ENCODE data around the gene SARDH. TPM values are rescaled to one million over a fixed set of nuclear protein-coding genes. Genes with fewer than 3 reads are reported as not detected.

Gene SARDH
- total RNA-seq, 2 experiments from 2014 or later, result 17.7 to 18.5 TPM

GRCh38 chr9:133649194-133649593 lies 89.0 kb downstream of the SARDH start:
- ATAC-seq (ENCODE audit: poor library complexity), result no peak
- intact Hi-C loops (cut with DNase I, micrococcal nuclease), result no loop called here
- peaks cover 6% of the 10 kb centered on the region for H3K27me3 Mint-ChIP-seq
- peaks cover 0 to 10% of the 10 kb centered on the region in 2 experiments for H3K27me3 ChIP-seq (ENCODE audit: control insufficient read depth in 1 of 2, insufficient read depth in 2 of 2, low read length in 2 of 2)
- H3K4me3 Mint-ChIP-seq, result no peak overlapping the region
- peaks cover 0 to 11% of the 10 kb centered on the region in 2 experiments for H3K9me3 ChIP-seq (ENCODE audit: control insufficient read depth in 1 of 2, insufficient read depth in 1 of 2, low read length in 2 of 2)
- no peaks in the 10 kb centered on the region for H3K9me3 Mint-ChIP-seq
- no peaks in the 10 kb centered on the region for H3K36me3 Mint-ChIP-seq (ENCODE audit: low read depth)
- no peaks in the 10 kb centered on the region for H3K36me3 ChIP-seq (ENCODE audit: insufficient read depth, low read length)
- no peak overlapping the region for H3K4me3 ChIP-seq (ENCODE audit: low read length)
- ChIA-PET POLR2A (interaction anchor here (1.0 kb wide), 1 partner anchor 21 kb away, joined by 3 read pairs; no protein-coding TSS in a partner anchor), CTCF (no interaction called here)
- DNase-seq, result no peak
- H3K27ac Mint-ChIP-seq, result no peak overlapping the region
- no peak overlapping the region for H3K27ac ChIP-seq (ENCODE audit: low read depth in 1 of 2, low read length in 2 of 2)
- no peaks in the 10 kb centered on the region for H3K4me1 ChIP-seq (ENCODE audit: insufficient read depth, low read length)
- TF ChIP-seq CTCF (IDR thresholded peaks at IDR 0.05), result no peak
- peaks cover 6% of the 10 kb centered on the region for H3K4me1 Mint-ChIP-seq (ENCODE audit: low read depth)

DNA sequence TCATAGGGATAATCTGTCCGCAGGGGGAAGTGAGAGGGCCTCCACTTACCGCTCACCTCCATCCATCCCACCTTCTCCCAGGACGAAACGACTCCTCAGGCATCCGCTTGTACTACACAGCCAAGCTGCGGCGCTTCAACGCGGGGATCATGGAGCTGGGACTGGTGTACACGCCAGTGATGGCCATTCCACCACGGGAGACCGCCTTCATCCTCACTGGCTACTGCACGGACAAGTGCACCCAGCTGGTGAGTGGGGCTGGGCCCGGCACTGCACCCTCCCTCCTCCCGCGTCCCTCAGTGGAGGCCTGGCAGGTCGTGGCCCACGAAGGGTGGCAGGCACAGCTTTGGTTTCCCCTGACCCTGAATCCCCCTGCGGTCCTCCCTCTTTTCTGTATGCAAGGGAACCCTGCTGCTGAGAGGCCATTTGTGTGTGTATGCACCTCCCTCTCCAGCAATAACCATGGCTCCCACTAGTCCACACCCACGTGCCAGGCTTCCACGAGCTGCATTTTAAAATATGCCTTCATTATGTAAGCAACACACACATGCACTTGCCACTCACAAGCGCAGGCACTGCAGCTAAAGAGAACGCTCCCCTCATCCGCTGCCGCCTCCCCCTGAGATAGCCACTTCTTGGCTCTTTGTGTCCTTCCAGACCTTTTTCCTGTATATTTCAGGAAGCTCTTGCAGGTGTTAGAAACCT lies 90.2 kb downstream of the SARDH start:
- no peak overlapping the region for H3K27ac Mint-ChIP-seq
- CTCF ChIA-PET, result no interaction called here

DNA sequence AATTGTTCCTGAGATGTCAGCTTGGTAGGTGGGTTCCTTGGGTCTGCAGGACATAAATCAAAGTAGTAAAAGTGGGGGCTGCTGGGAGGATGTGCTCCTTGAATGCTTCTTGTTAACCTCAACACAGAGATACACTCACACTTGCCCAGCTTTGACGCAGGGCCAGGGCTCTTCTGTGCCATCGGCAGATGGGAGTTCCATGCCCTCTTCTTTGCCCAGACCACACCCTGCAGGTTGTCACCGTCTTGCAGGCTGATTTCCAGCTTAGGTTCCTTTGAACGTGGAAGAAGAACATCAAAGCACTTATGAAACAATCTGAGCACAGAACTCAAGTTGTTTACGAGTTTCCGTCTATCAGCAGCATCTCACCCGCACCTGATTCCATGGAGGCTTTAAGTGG lies 91.0 kb downstream of the SARDH start:
- CTCF ChIA-PET, result interaction anchor here (0.6 kb wide), 1 partner anchor 395 kb away, joined by 3 read pairs; no protein-coding TSS in a partner anchor
- Mint-ChIP-seq H3K27me3 (peaks cover 6% of the 10 kb centered on the region), H3K27ac (no peak overlapping the region), H3K9me3 (no peaks in the 10 kb centered on the region), H3K4me1 (ENCODE audit: low read depth) (peaks cover 6% of the 10 kb centered on the region), H3K36me3 (ENCODE audit: low read depth) (no peaks in the 10 kb centered on the region), H3K4me3 (no peak overlapping the region)
- Histone ChIP-seq H3K36me3 (ENCODE audit: insufficient read depth, low read length) (no peaks in the 10 kb centered on the region), H3K9me3 (ENCODE audit: control insufficient read depth in 1 of 2, insufficient read depth in 1 of 2, low read length in 2 of 2) (peaks cover 0 to 6% of the 10 kb centered on the region in 2 experiments), H3K27ac (ENCODE audit: low read depth in 1 of 2, low read length in 2 of 2) (no peak overlapping the region), H3K4me1 (ENCODE audit: insufficient read depth, low read length) (no peaks in the 10 kb centered on the region), H3K4me3 (ENCODE audit: low read length) (no peak overlapping the region), H3K27me3 (ENCODE audit: control insufficient read depth in 1 of 2, insufficient read depth in 2 of 2, low read length in 2 of 2) (peaks cover 0 to 4% of the 10 kb centered on the region in 2 experiments)
- ATAC-seq (ENCODE audit: poor library complexity) (peak; percentile 61), DNase-seq (peak in 1 of 14 experiments; percentile 28)
- TF ChIP-seq CTCF (IDR thresholded peaks at IDR 0.05), result no peak
- POLR2A ChIA-PET, result interaction anchor here (0.8 to 1.4 kb wide), 2 partner anchors 9 to 56 kb away, joined by 3 to 5 read pairs; no protein-coding TSS in a partner anchor
- intact Hi-C loops (cut with DNase I, micrococcal nuclease), result no loop called here

More for the DNA sequence above, 90.2 kb downstream of the SARDH start:
- ATAC-seq (ENCODE audit: poor library complexity) (no peak), DNase-seq (no peak)
- intact Hi-C loops (cut with DNase I, micrococcal nuclease), result no loop called here
- Histone ChIP-seq H3K4me3 (ENCODE audit: low read length) (no peak overlapping the region), H3K4me1 (ENCODE audit: insufficient read depth, low read length) (no peaks in the 10 kb centered on the region), H3K27me3 (ENCODE audit: control insufficient read depth in 1 of 2, insufficient read depth in 2 of 2, low read length in 2 of 2) (peaks cover 0 to 9% of the 10 kb centered on the region in 2 experiments), H3K36me3 (ENCODE audit: insufficient read depth, low read length) (no peaks in the 10 kb centered on the region), H3K27ac (ENCODE audit: low read depth in 1 of 2, low read length in 2 of 2) (no peak overlapping the region), H3K9me3 (ENCODE audit: control insufficient read depth in 1 of 2, insufficient read depth in 1 of 2, low read length in 2 of 2) (peaks cover 0 to 11% of the 10 kb centered on the region in 2 experiments)
- H3K4me3 Mint-ChIP-seq, result no peak overlapping the region
- no peak for TF ChIP-seq CTCF (IDR thresholded peaks at IDR 0.05)
- peaks cover 6% of the 10 kb centered on the region for H3K4me1 Mint-ChIP-seq (ENCODE audit: low read depth)
- POLR2A ChIA-PET, result interaction anchor here (1.4 kb wide), 1 partner anchor 8 kb away, joined by 5 read pairs; no protein-coding TSS in a partner anchor
- H3K36me3 Mint-ChIP-seq (ENCODE audit: low read depth), result no peaks in the 10 kb centered on the region
- H3K27me3 Mint-ChIP-seq, result peaks cover 6% of the 10 kb centered on the region
- H3K9me3 Mint-ChIP-seq, result no peaks in the 10 kb centered on the region

Measured in CD4-positive, alpha-beta T cell (primary cell).